GM10248 (cell line): ENCODE measurements around the gene ARHGAP22.

Source experiments
- CTCF ChIA-PET: fragments of 300-600 bp; sonication (Branson Sonifier 250); formaldehyde crosslinking; extraction: SDS; loops from one replicate; lab custom pipeline; 2021; ENCODE audit warnings: antibody characterized with exemption; lab: Yijun Ruan, JAX
- POLR2A ChIA-PET: fragments of 350-650 bp; sonication (Branson Sonifier 250); formaldehyde crosslinking; extraction: SDS; loops from one replicate; lab custom pipeline; 2020; ENCODE audit warnings: antibody characterized with exemption; lab: Yijun Ruan, JAX
- DNase-seq: peaks from one replicate; pipeline ENCODE4 v3.0.0; 2012; ENCODE audit errors: extremely low spot score
- CTCF ChIP-seq: IDR thresholded peaks from 2 replicates; pipeline ENCODE4 v1.5.1; 2012; ENCODE audit warnings: mild to moderate bottlenecking, low read depth; ENCODE audit errors: extremely low read depth, missing control alignments, control extremely low read depth

Gene ARHGAP22

GRCh38 chr10:48542471-48543181, 62.2 kb downstream of the ARHGAP22 start:
- POLR2A ChIA-PET: no interaction called here
- no peak for DNase-seq
- CTCF ChIA-PET: interaction anchor here (4.4 kb wide), 1 partner anchor 114 kb away, joined by 27 read pairs; no protein-coding TSS in a partner anchor
- TF ChIP-seq CTCF: no peak

DNA sequence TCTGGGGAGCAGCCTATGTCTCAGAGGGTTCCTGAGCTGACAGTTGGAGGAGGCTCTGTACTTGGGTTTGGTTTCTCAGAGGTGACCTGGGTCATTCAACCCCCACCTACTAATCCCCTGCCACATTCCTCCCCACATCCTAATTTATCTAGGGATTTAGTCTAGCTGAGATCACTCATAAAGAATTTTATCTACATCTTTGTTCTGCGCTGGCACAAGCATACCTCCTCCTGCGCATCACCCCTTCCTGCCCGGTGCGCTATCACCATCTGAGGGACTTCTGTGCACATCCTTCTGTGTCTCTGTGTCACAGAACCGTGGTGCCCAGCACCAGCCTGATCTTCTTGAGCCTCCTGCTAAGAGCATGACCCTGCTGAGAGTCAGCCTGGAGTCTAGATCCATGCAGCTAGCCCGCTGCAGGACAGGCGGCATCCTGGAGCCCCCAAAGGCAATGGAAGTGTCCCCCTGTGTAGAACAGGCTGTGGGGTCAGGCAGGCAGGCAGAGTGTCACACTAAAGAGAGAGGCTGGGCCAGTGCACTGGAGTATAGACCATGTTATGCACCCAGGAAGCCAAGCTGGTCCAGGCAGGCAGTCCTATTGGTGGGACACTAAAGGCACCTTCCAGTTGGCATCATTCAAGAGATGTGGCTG, 63.6 kb downstream of the ARHGAP22 start:
- TF ChIP-seq CTCF: no peak
- ChIA-PET POLR2A (no interaction called here), CTCF (interaction anchor here (1.3 to 4.4 kb wide), 2 partner anchors 12 to 116 kb away, joined by 5 to 27 read pairs; no protein-coding TSS in a partner anchor)
- DNase-seq: no peak

- ChIA-PET CTCF (interaction anchor here (1.3 to 2.4 kb wide), 3 partner anchors 9 to 117 kb away, joined by 3 to 9 read pairs (median 3); no protein-coding TSS in a partner anchor), POLR2A (no interaction called here)
- no peak for TF ChIP-seq CTCF
- DNase-seq: no peak
Observed at GRCh38 chr10:48538611-48539010, 66.3 kb downstream of the ARHGAP22 start.

DNA sequence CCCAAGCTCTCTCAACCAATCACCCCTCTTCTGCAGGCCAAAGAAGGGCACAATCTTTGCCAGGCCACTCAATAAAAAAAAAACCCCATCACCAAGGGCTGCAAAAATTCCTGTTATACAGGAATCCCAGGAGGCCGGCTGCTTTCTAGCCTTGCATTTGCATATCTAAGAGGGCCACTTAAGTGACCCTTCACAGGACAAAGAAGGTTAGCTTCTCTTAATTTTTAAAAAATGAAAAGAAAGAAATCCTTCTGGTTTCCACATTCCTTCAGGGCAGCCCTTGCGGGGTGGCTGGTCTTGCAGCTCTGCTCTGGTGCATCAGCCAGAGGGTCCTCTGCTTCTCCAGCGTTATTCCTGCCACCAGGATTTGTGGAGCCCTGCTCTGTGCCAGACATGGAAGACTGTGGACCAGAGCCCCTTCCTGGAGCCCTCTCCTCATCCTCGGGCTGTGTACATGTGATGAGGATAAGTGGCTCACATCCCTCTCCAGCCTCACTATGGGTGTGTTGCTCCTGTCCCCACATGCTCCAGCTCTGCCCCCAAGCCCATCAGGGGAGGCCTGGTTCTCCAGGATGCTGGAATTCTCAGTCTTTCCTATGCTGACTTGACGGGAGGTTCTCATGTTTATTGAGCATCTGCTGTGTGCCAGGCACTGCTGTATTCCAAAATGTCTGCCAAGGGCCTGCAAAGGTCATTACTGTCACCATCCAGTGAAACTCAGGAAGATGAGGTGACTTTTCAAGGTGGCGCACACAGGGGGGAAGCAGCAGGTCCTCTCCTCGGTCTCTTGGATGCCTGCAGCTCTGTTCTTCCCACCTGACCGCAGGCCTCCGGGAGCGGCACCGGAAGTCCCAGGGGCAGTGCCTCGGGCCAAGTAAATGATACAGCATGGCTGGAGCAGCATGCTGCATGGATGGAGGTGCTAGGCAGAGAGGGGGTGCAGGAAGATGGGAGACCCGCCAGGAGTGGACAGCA, 67.7 kb downstream of the ARHGAP22 start:
- ChIA-PET POLR2A (no interaction called here), CTCF (interaction anchor here (1.3 to 2.4 kb wide), 4 partner anchors 9 to 119 kb away, joined by 3 to 9 read pairs (median 4); no protein-coding TSS in a partner anchor)
- TF ChIP-seq CTCF: no peak
- no peak for DNase-seq

DNA sequence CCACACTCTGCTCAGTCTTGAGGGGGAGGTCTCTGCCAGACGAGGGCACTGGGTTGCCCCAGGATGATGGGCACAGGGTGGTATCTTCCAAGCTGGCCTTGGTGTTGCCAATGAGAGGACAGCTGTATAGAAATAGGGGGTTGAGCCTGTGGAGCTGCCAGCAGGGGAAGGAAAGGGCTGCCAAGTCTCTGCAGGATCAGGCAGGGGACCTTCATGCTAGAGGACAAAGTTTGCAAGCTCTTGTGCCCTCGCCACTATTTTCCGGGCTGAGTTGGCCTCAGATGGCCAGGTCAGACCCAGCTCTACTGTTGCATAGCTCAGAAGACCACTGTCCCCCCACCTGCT, 68.7 kb downstream of the ARHGAP22 start:
- ChIA-PET POLR2A (no interaction called here), CTCF (interaction anchor here (1.1 to 2.3 kb wide), 3 partner anchors 10 to 120 kb away, joined by 3 to 14 read pairs (median 6); no protein-coding TSS in a partner anchor)
- DNase-seq: no peak
- no peak for TF ChIP-seq CTCF
